ENCODE results near the gene MCOLN2. TPM values are rescaled to one million over a fixed set of nuclear protein-coding genes. Genes with fewer than 3 reads are reported as not detected.

The MCOLN2 gene
- total RNA-seq, 1 donor, result 1.8 TPM

DNA sequence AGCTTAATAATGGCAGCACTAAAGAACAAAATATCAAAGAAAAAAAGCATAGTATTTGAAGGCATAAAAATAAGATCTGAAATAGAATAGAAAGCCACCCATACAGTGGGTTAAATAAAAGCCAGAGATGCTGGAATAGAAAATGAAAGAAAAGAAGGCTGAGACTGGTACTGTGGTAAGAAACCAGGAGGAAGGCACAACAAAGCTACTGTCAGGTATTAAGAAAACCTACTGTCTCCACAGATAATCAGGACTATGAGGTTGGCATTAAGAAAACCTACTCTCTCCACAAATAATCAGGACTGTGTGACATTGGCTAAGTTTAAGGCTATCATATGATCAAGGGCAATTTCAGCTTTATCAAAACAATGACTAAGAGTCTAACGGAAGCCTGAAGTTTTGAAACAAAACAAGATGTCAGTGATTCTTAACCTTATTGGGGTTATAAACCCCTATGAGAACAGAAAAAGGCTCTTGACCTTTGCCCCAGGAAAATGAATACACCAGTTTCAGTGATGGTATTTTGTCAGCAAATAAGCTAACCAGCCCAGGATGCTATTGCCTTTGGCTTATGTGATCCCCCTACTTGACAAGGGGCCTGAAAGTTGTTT is 24.4 kb downstream of the MCOLN2 start:
- DNase-seq (ENCODE audit: insufficient read length, low spot score, missing footprints), result no peak
- H2AFZ ChIP-seq (ENCODE audit: low read length), result no peak overlapping the region

DNA sequence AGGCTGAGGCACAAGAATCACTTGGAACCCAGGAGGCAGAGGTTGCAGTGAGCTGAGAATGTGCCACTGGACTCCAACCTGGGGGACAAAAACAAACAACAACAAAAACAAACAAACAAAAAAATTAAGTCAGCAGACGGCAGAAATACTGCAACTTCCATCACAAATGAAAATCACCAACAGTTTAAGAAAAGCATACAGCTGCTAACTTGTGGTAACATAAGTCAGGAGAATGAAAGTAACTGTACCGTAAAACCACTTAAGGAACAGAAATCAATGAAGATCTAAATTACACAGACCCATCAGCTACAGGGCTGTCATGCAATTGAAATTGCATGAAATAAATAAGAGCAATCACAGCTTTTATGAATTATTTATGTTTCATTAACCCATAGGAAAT is 25.0 kb downstream of the MCOLN2 start:
- H3K36me3 ChIP-seq (ENCODE audit: insufficient read depth, low read length), result no peaks in the 10 kb centered on the region
- no peak overlapping the region for H3K4me2 ChIP-seq (ENCODE audit: insufficient read depth, low read length)
- no peaks in the 10 kb centered on the region for H4K20me1 ChIP-seq (ENCODE audit: insufficient read depth, low read length)
- peaks cover 14% of the 10 kb centered on the region for H3K4me1 ChIP-seq (ENCODE audit: insufficient read depth, low read length)
- H3K27ac ChIP-seq (ENCODE audit: low read depth, low read length), result no peak overlapping the region
- H3K27me3 ChIP-seq (ENCODE audit: insufficient read depth, low read length), result no peaks in the 10 kb centered on the region
- H3K4me3 ChIP-seq (ENCODE audit: insufficient read depth, low read length), result no peak overlapping the region
- no peak overlapping the region for H2AFZ ChIP-seq (ENCODE audit: low read length)
- DNase-seq (ENCODE audit: insufficient read length, low spot score, missing footprints), result no peak
- TF ChIP-seq, protein P1, sequence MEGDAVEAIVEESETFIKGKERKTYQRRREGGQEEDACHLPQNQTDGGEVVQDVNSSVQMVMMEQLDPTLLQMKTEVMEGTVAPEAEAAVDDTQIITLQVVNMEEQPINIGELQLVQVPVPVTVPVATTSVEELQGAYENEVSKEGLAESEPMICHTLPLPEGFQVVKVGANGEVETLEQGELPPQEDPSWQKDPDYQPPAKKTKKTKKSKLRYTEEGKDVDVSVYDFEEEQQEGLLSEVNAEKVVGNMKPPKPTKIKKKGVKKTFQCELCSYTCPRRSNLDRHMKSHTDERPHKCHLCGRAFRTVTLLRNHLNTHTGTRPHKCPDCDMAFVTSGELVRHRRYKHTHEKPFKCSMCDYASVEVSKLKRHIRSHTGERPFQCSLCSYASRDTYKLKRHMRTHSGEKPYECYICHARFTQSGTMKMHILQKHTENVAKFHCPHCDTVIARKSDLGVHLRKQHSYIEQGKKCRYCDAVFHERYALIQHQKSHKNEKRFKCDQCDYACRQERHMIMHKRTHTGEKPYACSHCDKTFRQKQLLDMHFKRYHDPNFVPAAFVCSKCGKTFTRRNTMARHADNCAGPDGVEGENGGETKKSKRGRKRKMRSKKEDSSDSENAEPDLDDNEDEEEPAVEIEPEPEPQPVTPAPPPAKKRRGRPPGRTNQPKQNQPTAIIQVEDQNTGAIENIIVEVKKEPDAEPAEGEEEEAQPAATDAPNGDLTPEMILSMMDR (IDR thresholded peaks at IDR 0.05; ENCODE audit: extremely low read depth, low read depth, low read length), result no peak
- H3K9me3 ChIP-seq (ENCODE audit: low read depth, low read length), result no peaks in the 10 kb centered on the region
- H3K79me2 ChIP-seq (ENCODE audit: insufficient read depth, low read length), result no peaks in the 10 kb centered on the region

More for the DNA sequence above, 24.4 kb downstream of the MCOLN2 start:
- no peaks in the 10 kb centered on the region for H3K36me3 ChIP-seq (ENCODE audit: insufficient read depth, low read length)
- H3K4me1 ChIP-seq (ENCODE audit: insufficient read depth, low read length), result peaks cover 14% of the 10 kb centered on the region
- no peak overlapping the region for H3K4me3 ChIP-seq (ENCODE audit: insufficient read depth, low read length)
- peak overlapping the region; percentile 2 for H3K4me2 ChIP-seq (ENCODE audit: insufficient read depth, low read length)
- no peaks in the 10 kb centered on the region for H4K20me1 ChIP-seq (ENCODE audit: insufficient read depth, low read length)
- TF ChIP-seq, protein P1 (IDR thresholded peaks at IDR 0.05; ENCODE audit: extremely low read depth, low read depth, low read length), result no peak
- no peaks in the 10 kb centered on the region for H3K27me3 ChIP-seq (ENCODE audit: insufficient read depth, low read length)
- no peaks in the 10 kb centered on the region for H3K79me2 ChIP-seq (ENCODE audit: insufficient read depth, low read length)
- no peaks in the 10 kb centered on the region for H3K9me3 ChIP-seq (ENCODE audit: low read depth, low read length)
- H3K27ac ChIP-seq (ENCODE audit: low read depth, low read length), result no peak overlapping the region

DNA sequence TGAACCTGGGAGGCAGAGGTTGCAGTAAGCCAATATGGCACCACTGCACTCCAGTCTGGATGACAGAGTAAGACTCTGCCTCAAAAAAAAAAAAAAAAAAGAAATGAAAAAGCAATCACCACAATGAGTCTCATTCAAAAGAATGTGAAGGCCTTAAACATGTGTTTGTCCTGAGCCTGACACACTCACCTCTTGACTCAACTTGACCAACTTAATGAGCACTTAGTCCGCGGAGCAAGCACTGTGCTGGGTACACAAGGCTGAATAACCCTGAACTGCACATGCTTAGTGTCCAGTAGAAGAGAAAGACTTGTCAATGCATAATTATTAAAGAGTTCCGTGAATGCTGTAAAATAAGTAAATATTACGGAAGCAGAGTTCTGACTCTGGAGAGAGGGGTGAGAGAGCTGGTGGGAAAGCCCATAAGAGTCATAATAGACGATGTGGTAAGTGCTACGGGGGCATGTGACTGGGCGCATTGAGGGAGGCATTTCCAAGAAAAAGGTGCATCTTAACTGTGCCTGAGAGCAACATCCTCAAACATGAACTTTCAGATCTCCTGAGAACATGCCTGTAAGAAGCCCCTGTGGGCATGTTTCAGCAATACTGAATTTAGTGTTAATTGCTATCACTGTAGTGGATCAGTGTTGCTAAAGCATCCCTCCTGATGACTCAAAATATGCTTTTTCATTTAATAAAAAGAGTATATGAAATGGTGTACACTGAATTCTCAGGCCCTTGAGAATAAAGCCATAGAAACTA is 27.2 kb downstream of the MCOLN2 start:
- no peaks in the 10 kb centered on the region for H3K9me3 ChIP-seq (ENCODE audit: low read depth, low read length)
- TF ChIP-seq, protein P1 (IDR thresholded peaks at IDR 0.05; ENCODE audit: extremely low read depth, low read depth, low read length), result no peak
- H3K4me1 ChIP-seq (ENCODE audit: insufficient read depth, low read length), result peaks cover 14% of the 10 kb centered on the region
- H3K4me3 ChIP-seq (ENCODE audit: insufficient read depth, low read length), result no peak overlapping the region
- H3K27me3 ChIP-seq (ENCODE audit: insufficient read depth, low read length), result no peaks in the 10 kb centered on the region
- H4K20me1 ChIP-seq (ENCODE audit: insufficient read depth, low read length), result no peaks in the 10 kb centered on the region
- no peak overlapping the region for H2AFZ ChIP-seq (ENCODE audit: low read length)
- no peaks in the 10 kb centered on the region for H3K36me3 ChIP-seq (ENCODE audit: insufficient read depth, low read length)
- DNase-seq (ENCODE audit: insufficient read length, low spot score, missing footprints), result peak; percentile 30
- H3K79me2 ChIP-seq (ENCODE audit: insufficient read depth, low read length), result no peaks in the 10 kb centered on the region
- no peak overlapping the region for H3K4me2 ChIP-seq (ENCODE audit: insufficient read depth, low read length)
- H3K27ac ChIP-seq (ENCODE audit: low read depth, low read length), result no peak overlapping the region

DNA sequence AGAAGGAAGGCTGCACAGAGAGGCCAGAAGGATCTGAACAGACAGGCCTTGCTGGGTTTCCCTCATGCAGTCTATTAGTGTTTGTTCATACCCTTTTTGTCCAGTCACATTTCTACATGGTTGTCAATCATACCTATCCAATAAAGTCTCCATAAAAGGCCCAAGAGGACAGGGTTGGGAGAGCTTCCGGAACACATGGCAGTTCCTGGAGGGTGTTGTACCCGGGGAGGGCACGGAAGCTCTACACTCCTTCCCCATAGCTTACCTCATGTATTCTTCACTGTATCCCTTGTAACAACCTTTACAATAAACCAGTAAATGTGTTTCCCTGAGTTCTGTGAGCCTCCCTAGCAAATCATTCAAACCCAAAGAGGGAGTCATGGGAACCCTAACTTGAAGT is 28.0 kb downstream of the MCOLN2 start:
- Histone ChIP-seq H3K36me3 (ENCODE audit: insufficient read depth, low read length) (no peaks in the 10 kb centered on the region), H3K27me3 (ENCODE audit: insufficient read depth, low read length) (no peaks in the 10 kb centered on the region), H3K79me2 (ENCODE audit: insufficient read depth, low read length) (no peaks in the 10 kb centered on the region), H3K4me3 (ENCODE audit: insufficient read depth, low read length) (no peak overlapping the region), H3K27ac (ENCODE audit: low read depth, low read length) (no peak overlapping the region), H3K4me1 (ENCODE audit: insufficient read depth, low read length) (peaks cover 14% of the 10 kb centered on the region), H3K9me3 (ENCODE audit: low read depth, low read length) (no peaks in the 10 kb centered on the region), H2AFZ (ENCODE audit: low read length) (no peak overlapping the region), H3K4me2 (ENCODE audit: insufficient read depth, low read length) (no peak overlapping the region), H4K20me1 (ENCODE audit: insufficient read depth, low read length) (no peaks in the 10 kb centered on the region)
- TF ChIP-seq, protein P1 (IDR thresholded peaks at IDR 0.05; ENCODE audit: extremely low read depth, low read depth, low read length), result no peak
- DNase-seq (ENCODE audit: insufficient read length, low spot score, missing footprints), result no peak

All from osteoblast (primary cell).